ENCODE results near the gene UVRAG. TPM values are rescaled to one million over a fixed set of nuclear protein-coding genes. Genes with fewer than 3 reads are reported as not detected.

UVRAG gene
- total RNA-seq, 1 experiment from 2014 or later, result 29.5 TPM

DNA sequence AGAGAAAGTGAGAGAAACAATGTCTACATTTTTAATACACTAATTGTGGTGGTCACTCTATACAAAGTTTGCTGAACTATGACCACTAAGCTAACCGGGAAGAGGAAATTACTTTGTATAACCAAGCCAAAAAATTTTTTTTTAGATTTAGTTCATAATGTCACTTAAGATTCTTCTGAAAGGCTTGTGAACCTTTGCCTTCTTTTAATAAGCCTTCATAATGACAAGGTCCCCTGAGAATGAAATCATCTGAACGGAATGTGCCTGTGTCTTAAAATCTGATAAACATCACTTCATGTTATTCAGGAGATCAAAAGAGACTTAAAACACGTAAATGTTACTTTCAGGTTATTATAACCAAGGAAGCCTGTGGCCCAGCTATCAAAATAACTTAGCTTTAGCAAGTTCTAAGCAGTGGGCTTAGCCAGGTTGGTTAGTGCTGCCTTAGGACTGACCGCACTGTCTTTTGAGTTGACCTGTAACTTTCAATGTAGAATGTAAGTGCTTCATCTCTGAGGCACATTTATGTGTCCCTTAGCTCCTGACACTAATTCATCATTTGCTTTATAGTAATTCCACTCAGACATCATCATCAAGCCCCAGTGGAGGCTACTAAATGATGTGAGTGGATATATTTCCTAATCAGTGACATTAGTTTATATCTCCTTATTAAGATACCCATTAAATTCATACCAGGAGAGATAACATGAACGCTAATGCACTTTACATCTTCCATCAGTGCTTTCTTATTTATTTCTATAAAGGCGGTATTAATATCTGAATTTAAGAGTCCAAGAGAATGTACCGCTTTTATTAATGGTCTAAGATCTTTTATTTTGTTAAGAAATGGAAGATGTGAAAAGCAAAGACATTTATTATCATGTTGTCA, 268.8 kb downstream of the UVRAG start:
- CTCF ChIA-PET, result no interaction called here
- no peaks in the 10 kb centered on the region for H3K27me3 ChIP-seq (ENCODE audit: control insufficient read depth, insufficient read depth, low read length)
- H3K9me3 ChIP-seq (ENCODE audit: control insufficient read depth, insufficient read depth, low read depth, low read length), result no peaks in the 10 kb centered on the region
- in situ Hi-C loops (cut with HindIII; ENCODE audit: low pct_unique_long_range_greater_than_20kb, low sequenced_read_pairs) (no loop called here), intact Hi-C loops (cut with micrococcal nuclease; ENCODE audit: unreplicated experiment) (no loop called here)
- TF ChIP-seq REST (IDR thresholded peaks at IDR 0.05; ENCODE audit: insufficient read depth in 1 of 2, low read depth in 2 of 2, low read length in 1 of 2), result no peak
- no peak for TF ChIP-seq POLR2AphosphoS5 (IDR thresholded peaks at IDR 0.05; ENCODE audit: low read depth, low read length)
- TF ChIP-seq, protein P1, sequence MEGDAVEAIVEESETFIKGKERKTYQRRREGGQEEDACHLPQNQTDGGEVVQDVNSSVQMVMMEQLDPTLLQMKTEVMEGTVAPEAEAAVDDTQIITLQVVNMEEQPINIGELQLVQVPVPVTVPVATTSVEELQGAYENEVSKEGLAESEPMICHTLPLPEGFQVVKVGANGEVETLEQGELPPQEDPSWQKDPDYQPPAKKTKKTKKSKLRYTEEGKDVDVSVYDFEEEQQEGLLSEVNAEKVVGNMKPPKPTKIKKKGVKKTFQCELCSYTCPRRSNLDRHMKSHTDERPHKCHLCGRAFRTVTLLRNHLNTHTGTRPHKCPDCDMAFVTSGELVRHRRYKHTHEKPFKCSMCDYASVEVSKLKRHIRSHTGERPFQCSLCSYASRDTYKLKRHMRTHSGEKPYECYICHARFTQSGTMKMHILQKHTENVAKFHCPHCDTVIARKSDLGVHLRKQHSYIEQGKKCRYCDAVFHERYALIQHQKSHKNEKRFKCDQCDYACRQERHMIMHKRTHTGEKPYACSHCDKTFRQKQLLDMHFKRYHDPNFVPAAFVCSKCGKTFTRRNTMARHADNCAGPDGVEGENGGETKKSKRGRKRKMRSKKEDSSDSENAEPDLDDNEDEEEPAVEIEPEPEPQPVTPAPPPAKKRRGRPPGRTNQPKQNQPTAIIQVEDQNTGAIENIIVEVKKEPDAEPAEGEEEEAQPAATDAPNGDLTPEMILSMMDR (IDR thresholded peaks at IDR 0.05), result no peak
- no peak for TF ChIP-seq SIN3A (IDR thresholded peaks at IDR 0.05; ENCODE audit: borderline replicate concordance, insufficient read depth, low read depth, low read length)
- TF ChIP-seq TCF7L2 (IDR thresholded peaks at IDR 0.05; ENCODE audit: low read depth, low read length), result no peak
- POLR2A ChIA-PET, result no interaction called here
- H3K36me3 ChIP-seq (ENCODE audit: control insufficient read depth, insufficient read depth, low read length), result no peaks in the 10 kb centered on the region
- H3K4me1 ChIP-seq (ENCODE audit: control insufficient read depth, insufficient read depth, low read length), result no peaks in the 10 kb centered on the region; the same call in 1 of the 2 replicates
- ATAC-seq (no peak), DNase-seq (ENCODE audit: low read depth, low spot score) (no peak)
- BruUV-seq (replicated peaks), result no TSS peak
- H3K4me3 ChIP-seq (ENCODE audit: low read depth in 2 of 2, low read length in 2 of 2), result no peak overlapping the region
- no peak overlapping the region for H3K27ac ChIP-seq (ENCODE audit: low read length)

DNA sequence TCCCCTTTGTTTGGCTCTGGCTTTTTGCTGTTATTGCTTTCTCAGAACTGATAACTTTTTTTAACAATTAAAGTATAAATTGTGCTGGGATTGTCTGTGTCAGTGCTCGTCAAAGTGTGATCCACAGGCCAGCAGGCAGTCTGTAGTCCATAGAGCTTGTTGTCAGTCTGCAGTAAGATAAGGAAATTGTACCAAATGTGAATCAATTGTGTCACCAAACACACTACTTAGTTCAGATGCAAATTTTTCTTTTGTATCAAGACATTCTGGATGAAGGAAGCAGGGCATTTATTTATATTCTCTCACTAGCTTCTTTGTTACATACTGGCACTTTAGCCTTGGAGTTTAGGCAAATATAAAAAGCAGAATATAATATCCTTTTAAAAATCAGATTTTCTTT, 270.3 kb downstream of the UVRAG start:
- ChIA-PET CTCF (interaction anchor here (0.6 kb wide), 1 partner anchor 509 kb away, joined by 5 read pairs; no protein-coding TSS in a partner anchor), POLR2A (no interaction called here)
- TF ChIP-seq POLR2AphosphoS5 (IDR thresholded peaks at IDR 0.05; ENCODE audit: low read depth, low read length) (no peak), REST (IDR thresholded peaks at IDR 0.05; ENCODE audit: insufficient read depth in 1 of 2, low read depth in 2 of 2, low read length in 1 of 2) (no peak), SIN3A (IDR thresholded peaks at IDR 0.05; ENCODE audit: borderline replicate concordance, insufficient read depth, low read depth, low read length) (no peak), TCF7L2 (IDR thresholded peaks at IDR 0.05; ENCODE audit: low read depth, low read length) (no peak)
- TF ChIP-seq, protein P1 (IDR thresholded peaks at IDR 0.05), result no peak
- in situ Hi-C loops (cut with HindIII; ENCODE audit: low pct_unique_long_range_greater_than_20kb, low sequenced_read_pairs) (no loop called here), intact Hi-C loops (cut with micrococcal nuclease; ENCODE audit: unreplicated experiment) (no loop called here)
- no peaks in the 10 kb centered on the region; the same call in 1 of the 2 replicates for H3K4me1 ChIP-seq (ENCODE audit: control insufficient read depth, insufficient read depth, low read length)
- ATAC-seq (no peak), DNase-seq (ENCODE audit: low read depth, low spot score) (no peak)
- H3K36me3 ChIP-seq (ENCODE audit: control insufficient read depth, insufficient read depth, low read length), result no peaks in the 10 kb centered on the region
- no peaks in the 10 kb centered on the region for H3K27me3 ChIP-seq (ENCODE audit: control insufficient read depth, insufficient read depth, low read length)
- H3K27ac ChIP-seq (ENCODE audit: low read length), result no peak overlapping the region
- BruUV-seq (replicated peaks), result no TSS peak
- H3K9me3 ChIP-seq (ENCODE audit: control insufficient read depth, insufficient read depth, low read depth, low read length), result no peaks in the 10 kb centered on the region; the same call in 1 of the 2 replicates
- no peak overlapping the region for H3K4me3 ChIP-seq (ENCODE audit: low read depth in 2 of 2, low read length in 2 of 2)

All from Panc1 (cell line).